Measurements from ENCODE around the gene RESP18. TPM values are rescaled to one million over a fixed set of nuclear protein-coding genes. Genes with fewer than 3 reads are reported as not detected.

RESP18 gene
- total RNA-seq = not detected

- ATAC-seq (ENCODE audit: insufficient number of reproducible peaks, low FRiP score, low read depth) (no peak), DNase-seq (ENCODE audit: low spot score) (no peak)
- H3K4me1 ChIP-seq (ENCODE audit: control insufficient read depth in 1 of 2, low read depth in 2 of 2) = no peaks in the 10 kb centered on the region
- no peak within 1 kb of the TSS for H3K4me3 ChIP-seq
- H3K27me3 ChIP-seq (replicated peaks; ENCODE audit: insufficient read depth) = no peaks in the 10 kb centered on the region
- H3K27ac ChIP-seq = no peak within 1 kb of the TSS
- no peak for TF ChIP-seq CTCF (IDR thresholded peaks at IDR 0.05)
- H3K9me3 ChIP-seq = peaks cover 6% of the 10 kb centered on the region
- no peaks in the 10 kb centered on the region for H3K36me3 ChIP-seq
Observed at GRCh38 chr2:219332542-219332941, at the start of gene RESP18. TSS of gene RESP18 (minus strand) at chr2:219332744.

- TF ChIP-seq CTCF (IDR thresholded peaks at IDR 0.05) = no peak
- Histone ChIP-seq H3K9me3 (no peaks in the 10 kb centered on the region), H3K4me1 (ENCODE audit: control insufficient read depth in 1 of 2, low read depth in 2 of 2) (peaks cover 1 to 2% of the 10 kb centered on the region in 2 donors), H3K36me3 (peaks cover 42% of the 10 kb centered on the region), H3K4me3 (no peak overlapping the region), H3K27ac (no peak overlapping the region), H3K27me3 (replicated peaks; ENCODE audit: insufficient read depth) (no peaks in the 10 kb centered on the region)
- DNase-seq (ENCODE audit: low spot score) (no peak), ATAC-seq (ENCODE audit: insufficient number of reproducible peaks, low FRiP score, low read depth) (no peak)
Observed at GRCh38 chr2:219381448-219381847, 48.9 kb upstream of the RESP18 start.

GRCh38 chr2:219380926-219381325, 48.4 kb upstream of the RESP18 start:
- DNase-seq (ENCODE audit: low spot score) (no peak), ATAC-seq (ENCODE audit: insufficient number of reproducible peaks, low FRiP score, low read depth) (no peak)
- Histone ChIP-seq H3K9me3 (no peaks in the 10 kb centered on the region), H3K36me3 (peaks cover 39% of the 10 kb centered on the region), H3K27me3 (replicated peaks; ENCODE audit: insufficient read depth) (no peaks in the 10 kb centered on the region), H3K27ac (no peak overlapping the region), H3K4me3 (no peak overlapping the region), H3K4me1 (ENCODE audit: control insufficient read depth in 1 of 2, low read depth in 2 of 2) (no peaks in the 10 kb centered on the region)
- no peak for TF ChIP-seq CTCF (IDR thresholded peaks at IDR 0.05)

GRCh38 chr2:219378163-219378851, 45.8 kb upstream of the RESP18 start:
- H3K4me3 ChIP-seq = no peak overlapping the region
- TF ChIP-seq CTCF (IDR thresholded peaks at IDR 0.05) = no peak
- no peaks in the 10 kb centered on the region for H3K9me3 ChIP-seq
- no peaks in the 10 kb centered on the region for H3K27me3 ChIP-seq (replicated peaks; ENCODE audit: insufficient read depth)
- peaks cover 41% of the 10 kb centered on the region for H3K36me3 ChIP-seq
- ATAC-seq (ENCODE audit: insufficient number of reproducible peaks, low FRiP score, low read depth) = no peak
- no peak for DNase-seq (ENCODE audit: low spot score)
- H3K4me1 ChIP-seq (ENCODE audit: control insufficient read depth in 1 of 2, low read depth in 2 of 2) = no peaks in the 10 kb centered on the region
- no peak overlapping the region for H3K27ac ChIP-seq

GRCh38 chr2:219369447-219369861, 36.9 kb upstream of the RESP18 start:
- H3K27me3 ChIP-seq (replicated peaks; ENCODE audit: insufficient read depth) = no peaks in the 10 kb centered on the region
- ATAC-seq (ENCODE audit: insufficient number of reproducible peaks, low FRiP score, low read depth) (no peak), DNase-seq (ENCODE audit: low spot score) (no peak)
- peak overlapping the region; percentile 60 to 74 for H3K27ac ChIP-seq
- peaks cover 5 to 13% of the 10 kb centered on the region in 2 donors for H3K4me1 ChIP-seq (ENCODE audit: control insufficient read depth in 1 of 2, low read depth in 2 of 2)
- peaks cover 9% of the 10 kb centered on the region for H3K36me3 ChIP-seq
- H3K4me3 ChIP-seq = peak overlapping the region; percentile 67
- no peaks in the 10 kb centered on the region for H3K9me3 ChIP-seq
- no peak for TF ChIP-seq CTCF (IDR thresholded peaks at IDR 0.05)

All from thoracic aorta (tissue), 2 donors.